HT-29 (cell line): ENCODE measurements around the gene LIPH. TPM values are rescaled to one million over a fixed set of nuclear protein-coding genes. Genes with fewer than 3 reads are reported as not detected.
A peak's percentile ranks its signal among the peaks of the same experiment; 100 is the strongest.
"Not testable (repeated sequence)": the region's sequence is repeated elsewhere in the genome, so short reads cannot be mapped to it uniquely, and the experiment has no call there.

Experiments
- DNase-seq: peaks from one replicate; pipeline ENCODE4 v3.0.0-alpha.2; 2015; ENCODE audit warnings: low spot score
- total RNA-seq: library from RNA; depleted of rRNA; stranded (reverse); fragments of >200 nt; shearing (Covaris generic); gene quantifications from 2 replicates; pipeline ENCODE4 v1.2.3, GENCODE V29; 2014; rRNA removed

LIPH gene
- total RNA-seq, 1 experiment from 2014 or later: 11.6 TPM

- DNase-seq: no peak
Observed at GRCh38 chr3:185488465-185488864, 63.9 kb downstream of the LIPH start.

GRCh38 chr3:185486394-185486793, 66.0 kb downstream of the LIPH start:
- DNase-seq: no peak

GRCh38 chr3:185484296-185484695, 68.1 kb downstream of the LIPH start:
- DNase-seq: no peak

GRCh38 chr3:185479373-185479945, 72.9 kb downstream of the LIPH start:
- no peak for DNase-seq

- no peak for DNase-seq
Observed at GRCh38 chr3:185477316-185477715, 75.1 kb downstream of the LIPH start.

- not testable (repeated sequence) for DNase-seq
Observed at GRCh38 chr3:185474922-185475321, 77.5 kb downstream of the LIPH start.

GRCh38 chr3:185473290-185473815, 79.0 kb downstream of the LIPH start:
- DNase-seq: peak; percentile 43

- no peak for DNase-seq
Observed at GRCh38 chr3:185470323-185470722, 82.1 kb downstream of the LIPH start.

- no peak for DNase-seq
Observed at GRCh38 chr3:185469542-185469941, 82.8 kb downstream of the LIPH start.

- DNase-seq: not testable (repeated sequence)
Observed at GRCh38 chr3:185466123-185466522, 86.3 kb downstream of the LIPH start.

- no peak for DNase-seq
Observed at GRCh38 chr3:185465471-185465870, 86.9 kb downstream of the LIPH start.

GRCh38 chr3:185460719-185461350, 91.6 kb downstream of the LIPH start:
- DNase-seq: peak; percentile 72

GRCh38 chr3:185460309-185460708, 92.1 kb downstream of the LIPH start:
- no peak for DNase-seq

GRCh38 chr3:185457376-185457775, 95.0 kb downstream of the LIPH start:
- no peak for DNase-seq

Other genes starting within 250 kb of the LIPH start
- gene MAP3K13, start 189.5 kb downstream of the LIPH start, total RNA-seq: 6.6 and 9.6 TPM in 2 replicates
- 18.0 and 19.9 TPM in 2 replicates for gene TMEM41A, start 53.6 kb downstream of the LIPH start, total RNA-seq
- gene SENP2, start 33.7 kb upstream of the LIPH start, total RNA-seq: 9.3 and 13.2 TPM in 2 replicates